Stimulated activated naive CD4-positive, alpha-beta T cell treated with Interleukin-2 at 50 U/mL for 16 hours (primary cell): Measurements from ENCODE around the gene MYBPC2.

Source experiments
- DNase-seq: peaks from one replicate; lab custom pipeline; 2025; lab: John Stamatoyannopoulos, UW

Gene MYBPC2

DNA sequence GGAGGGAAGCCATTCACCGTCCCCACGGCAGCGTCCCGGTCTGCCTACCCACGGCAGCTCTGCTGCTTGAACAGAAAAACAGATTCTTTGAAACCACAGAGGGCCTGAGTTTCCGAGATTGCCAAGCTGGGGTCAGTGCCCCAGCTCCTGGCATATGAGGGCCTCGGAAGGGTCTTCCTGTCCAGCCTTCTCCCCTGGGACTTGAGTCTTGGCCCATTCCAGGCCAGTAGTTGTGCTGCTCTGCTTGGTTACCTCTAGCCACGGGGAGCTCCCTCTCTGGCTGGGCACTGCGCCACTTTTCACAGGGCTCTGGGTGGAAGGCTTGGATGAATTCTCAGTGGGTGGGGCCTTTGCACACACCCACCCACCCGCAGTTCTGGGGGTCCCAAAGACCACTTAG lies 22.6 kb upstream of the MYBPC2 start:
- DNase-seq, result no peak

DNA sequence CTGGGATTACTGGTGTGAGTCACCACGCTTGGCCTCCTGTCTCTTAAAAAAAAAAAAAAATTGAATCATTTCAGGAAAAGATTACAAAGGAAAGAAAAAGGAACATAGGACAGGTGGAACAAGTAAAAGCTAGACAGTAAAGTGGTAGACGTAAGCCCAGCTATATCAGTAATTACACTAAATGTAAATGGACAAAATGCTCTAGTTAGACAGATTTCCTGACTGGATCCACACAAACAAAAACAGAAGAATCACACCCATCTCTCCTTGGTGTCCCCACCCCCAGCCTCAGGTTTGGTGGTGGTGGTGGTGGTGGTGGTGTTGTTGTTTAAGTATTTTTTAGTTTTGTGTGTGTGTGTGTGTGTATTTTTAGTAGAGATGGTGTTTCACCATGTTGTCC lies 20.3 kb upstream of the MYBPC2 start:
- DNase-seq, result no peak

DNA sequence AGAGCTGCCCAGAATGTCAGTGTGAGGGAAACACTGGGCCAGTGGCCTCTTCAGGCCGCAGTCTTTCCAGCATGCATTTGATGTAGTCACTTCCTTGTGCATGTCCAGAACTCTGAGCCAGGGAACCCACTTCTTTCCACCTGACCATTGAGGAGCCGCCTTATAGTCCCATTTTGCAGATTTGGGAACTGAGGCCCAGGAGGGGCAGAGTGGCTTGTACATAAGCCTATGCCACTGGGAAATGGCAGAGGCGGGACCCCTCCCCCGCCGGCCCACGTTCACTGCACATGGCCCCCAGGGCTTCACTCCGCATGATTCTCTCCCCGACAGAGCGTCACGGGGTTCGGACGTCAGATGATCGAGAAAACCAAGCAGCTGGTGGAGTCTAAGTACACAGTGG lies 19.6 kb upstream of the MYBPC2 start:
- no peak for DNase-seq

DNA sequence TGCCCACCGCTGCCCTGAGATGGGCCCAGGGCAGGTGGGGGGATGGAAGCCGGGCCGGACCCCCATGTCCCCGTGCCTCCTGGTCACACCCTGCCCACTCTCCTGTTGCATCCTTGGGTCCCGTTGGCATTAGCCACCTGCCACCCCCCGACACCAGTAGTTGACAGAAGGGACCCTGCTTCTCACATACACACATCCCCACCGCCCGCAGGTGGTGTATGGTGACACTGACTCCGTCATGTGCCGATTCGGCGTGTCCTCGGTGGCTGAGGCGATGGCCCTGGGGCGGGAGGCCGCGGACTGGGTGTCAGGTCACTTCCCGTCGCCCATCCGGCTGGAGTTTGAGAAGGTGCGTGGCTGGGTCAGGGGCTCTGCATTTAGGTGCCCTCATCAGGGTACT lies 19.2 kb upstream of the MYBPC2 start:
- DNase-seq, result no peak

DNA sequence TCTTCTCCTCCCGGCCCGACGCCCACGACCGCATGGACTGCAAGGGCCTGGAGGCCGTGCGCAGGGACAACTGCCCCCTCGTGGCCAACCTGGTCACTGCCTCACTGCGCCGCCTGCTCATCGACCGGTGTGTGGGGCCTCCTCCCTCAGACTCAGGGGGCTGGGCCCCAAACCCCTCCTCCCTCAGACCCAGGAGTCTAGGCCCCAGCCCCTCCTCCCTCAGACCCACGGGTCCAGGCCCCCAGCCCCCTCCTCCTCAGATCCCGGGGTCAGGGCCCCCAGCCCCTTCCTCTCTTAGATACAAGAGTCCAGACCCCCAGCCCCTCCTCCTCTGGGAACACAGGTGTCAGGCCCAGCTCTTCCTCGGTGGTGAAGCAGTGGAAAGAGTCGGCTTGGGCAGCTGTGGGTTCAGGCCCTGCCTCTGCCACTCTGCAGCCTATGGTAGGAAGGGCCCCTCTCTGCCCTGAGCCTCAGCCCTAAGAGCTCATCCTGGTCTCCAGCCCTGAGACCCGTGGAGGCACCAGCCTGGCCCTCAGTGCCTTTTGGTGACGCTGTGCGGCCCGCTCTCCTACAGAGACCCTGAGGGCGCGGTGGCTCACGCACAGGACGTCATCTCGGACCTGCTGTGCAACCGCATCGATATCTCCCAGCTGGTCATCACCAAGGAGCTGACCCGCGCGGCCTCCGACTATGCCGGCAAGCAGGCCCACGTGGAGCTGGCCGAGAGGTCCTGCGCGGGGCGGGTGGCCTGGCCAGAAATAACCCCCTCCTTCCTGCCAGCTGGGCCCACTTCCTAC lies 17.6 kb upstream of the MYBPC2 start:
- peak; percentile 66 for DNase-seq

DNA sequence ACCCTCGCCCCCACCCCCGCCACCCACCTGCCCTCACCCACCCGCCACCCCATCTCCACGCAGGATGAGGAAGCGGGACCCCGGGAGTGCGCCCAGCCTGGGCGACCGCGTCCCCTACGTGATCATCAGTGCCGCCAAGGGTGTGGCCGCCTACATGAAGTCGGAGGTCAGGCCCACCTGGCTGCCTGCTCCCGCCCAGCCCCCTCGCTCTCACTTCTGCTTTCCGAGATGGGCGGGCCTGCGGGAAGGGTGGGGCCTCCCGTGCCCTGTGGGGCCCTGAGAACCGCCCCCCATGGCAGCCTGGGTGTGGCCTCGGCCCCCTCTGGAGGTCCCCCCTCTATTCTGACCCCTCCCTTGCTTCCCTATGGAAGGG lies 17.0 kb upstream of the MYBPC2 start:
- DNase-seq, result no peak

DNA sequence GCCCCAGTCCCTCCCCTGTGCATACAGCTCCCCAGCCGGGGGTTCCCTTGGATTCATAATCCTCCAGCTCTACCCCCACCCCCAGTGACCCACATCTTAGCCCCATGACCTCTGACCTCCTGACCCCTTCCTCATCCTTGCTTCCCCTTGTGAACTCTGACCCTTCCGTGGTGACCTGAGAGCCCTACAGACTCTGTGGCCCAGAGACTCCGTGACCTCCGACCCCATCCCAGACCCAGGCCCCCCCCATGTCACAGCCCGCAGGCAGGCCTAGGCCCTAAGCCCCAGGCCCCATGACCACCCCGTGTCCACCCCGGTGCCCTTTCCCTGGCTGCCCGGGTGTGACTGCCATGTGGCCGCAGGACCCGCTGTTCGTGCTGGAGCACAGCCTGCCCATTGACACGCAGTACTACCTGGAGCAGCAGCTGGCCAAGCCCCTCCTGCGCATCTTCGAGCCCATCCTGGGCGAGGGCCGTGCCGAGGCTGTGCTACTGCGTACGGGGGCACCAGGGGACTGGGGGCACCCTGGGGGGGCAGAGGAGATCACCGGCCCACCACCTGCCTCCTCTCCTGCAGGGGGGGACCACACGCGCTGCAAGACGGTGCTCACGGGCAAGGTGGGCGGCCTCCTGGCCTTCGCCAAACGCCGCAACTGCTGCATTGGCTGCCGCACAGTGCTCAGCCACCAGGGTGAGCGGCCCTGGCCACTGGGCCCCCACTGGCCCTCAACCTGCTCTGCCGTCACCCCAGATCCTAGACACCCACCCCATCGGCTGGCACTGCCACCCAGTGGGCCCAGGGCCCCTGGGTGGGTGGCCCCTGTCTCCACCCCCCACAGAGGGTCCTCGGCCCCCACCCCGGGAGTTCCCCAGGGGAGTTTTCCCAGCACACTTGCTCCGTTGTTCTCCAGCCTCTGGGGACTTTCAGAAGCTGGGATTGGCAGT lies 16.4 kb upstream of the MYBPC2 start:
- DNase-seq, result no peak

DNA sequence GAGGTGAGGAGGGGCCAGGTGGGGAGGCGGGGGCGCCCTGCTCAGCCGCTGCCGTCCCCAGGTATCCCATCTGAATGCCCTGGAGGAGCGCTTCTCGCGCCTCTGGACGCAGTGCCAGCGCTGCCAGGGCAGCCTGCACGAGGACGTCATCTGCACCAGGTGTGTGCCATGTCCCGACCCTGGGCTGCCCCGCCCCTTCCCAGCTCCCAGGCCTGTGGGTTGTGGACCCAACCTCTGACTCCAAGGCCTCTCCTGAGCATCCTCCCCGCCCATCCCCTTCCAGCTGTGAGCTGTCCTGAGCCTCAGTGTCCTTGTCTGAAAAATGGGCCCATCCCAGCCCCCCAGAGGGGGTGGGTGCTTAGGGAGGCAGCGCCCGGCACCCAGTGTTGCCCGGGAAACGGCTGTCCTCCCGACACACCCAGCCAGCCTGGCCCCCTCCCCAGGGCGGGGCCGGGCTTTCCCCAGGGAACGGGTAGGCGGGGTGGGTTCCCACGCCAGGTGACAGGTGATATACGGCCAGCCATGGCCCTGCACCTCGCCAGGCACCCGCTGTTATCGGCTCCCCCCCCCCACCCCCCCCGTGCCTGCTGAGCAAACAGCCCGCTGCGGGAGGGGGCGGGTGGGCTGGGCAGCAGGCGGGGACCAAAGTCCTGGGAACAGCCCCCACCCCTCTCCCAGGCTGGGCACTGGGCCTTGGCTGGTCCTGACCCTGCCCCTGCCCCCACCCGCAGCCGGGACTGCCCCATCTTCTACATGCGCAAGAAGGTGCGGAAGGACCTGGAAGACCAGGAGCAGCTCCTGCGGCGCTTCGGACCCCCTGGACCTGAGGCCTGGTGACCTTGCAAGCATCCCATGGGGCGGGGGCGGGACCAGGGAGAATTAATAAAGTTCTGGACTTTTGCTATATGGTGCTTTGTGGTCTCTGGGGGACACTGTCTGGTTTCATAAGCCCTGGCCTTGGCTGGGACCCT lies 15.3 kb upstream of the MYBPC2 start:
- DNase-seq, result no peak

DNA sequence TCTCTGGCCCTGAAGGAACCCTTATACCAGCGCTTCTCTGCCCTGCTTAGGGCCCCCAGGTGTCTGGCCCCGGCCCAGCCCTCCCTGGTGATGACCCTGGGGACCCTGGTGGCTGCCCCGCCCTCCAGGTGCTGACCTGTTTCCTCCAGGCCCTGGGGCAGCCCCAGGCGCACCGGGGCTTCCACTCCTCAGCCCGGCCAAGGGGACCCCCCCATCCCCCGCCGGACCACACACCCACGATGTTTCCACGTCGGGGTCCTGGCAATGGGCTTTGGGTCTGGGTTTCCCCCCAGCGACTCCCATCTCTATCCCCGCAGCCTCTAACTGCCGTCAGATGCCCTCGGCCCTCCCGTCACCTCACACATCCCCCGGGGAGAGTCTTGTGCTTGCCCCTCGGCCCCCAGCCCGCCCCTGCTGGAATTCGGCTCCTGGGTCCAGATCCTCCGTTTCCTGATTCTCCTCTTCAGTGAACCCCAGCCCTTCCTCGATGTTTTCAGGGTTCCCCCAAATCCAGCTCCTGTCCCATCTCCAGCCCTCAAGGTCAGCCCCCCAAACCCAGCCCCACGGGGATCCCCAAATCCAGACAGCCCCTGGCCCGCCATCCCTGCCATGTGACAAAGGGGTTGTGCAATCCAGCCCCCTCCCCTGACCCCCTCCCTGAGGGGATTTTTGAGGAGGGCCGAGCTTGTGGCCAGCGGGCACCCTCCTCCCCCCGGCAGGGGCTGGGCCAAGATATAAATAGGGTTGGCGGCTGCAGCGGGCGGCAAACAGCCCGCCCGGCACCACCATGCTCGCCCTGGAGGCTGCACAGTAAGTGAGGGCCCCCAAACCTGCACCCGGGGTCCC lies 14.3 kb upstream of the MYBPC2 start, which contains the start of gene SPIB:
TSS of gene SPIB (plus strand) at position 763 of the 846 bp plus-strand sequence. CDS start at position 788, 25 bp downstream.
- no peak for DNase-seq

DNA sequence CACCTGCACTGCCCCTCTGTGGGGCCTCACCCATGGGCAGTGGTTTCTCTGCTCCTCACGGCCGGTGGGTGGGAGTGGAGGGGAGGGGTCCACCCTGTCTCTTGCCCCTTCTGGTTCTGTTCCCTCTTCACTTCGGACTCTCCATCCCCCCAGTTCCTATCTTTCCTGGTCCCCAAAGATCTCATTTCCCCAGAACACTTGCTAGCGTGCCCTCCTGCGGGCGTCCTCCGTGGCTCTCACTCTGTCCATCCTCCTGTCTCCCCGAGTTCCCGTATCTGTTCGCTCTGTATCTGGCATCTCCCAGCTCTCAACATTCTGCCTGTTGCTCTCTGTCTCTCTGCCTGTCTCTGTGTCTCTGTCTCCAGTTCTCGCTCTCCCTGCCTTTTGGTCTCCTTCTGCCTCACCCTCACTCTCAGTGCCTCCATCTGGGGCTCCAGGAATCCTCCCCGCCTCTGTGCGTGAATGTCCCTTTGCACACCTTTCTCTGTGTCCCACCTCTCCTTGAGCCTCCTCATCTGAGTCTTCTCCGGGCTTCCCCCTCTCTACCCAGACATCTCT lies 13.6 kb upstream of the MYBPC2 start:
- no peak for DNase-seq

DNA sequence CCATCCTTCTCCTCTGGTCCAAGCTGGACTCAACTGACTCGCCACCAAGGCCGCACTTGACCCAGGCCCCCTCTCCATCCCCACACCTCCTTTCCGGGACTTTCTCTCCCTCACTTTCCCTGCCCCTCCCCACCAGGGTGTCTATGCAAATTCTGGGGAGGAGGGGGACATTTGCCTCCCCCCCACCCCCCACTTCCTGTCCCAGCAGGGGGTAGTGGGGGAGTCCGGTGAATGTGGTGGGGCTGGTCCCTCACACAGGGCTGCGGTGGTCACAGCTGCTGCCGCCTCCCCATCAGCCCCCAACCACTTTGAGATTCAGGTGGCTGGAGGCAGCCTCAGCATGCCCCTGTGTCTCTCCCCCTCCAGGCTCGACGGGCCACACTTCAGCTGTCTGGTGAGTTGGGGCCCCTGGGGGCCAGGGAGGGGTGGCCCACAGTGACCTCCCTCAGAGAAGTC lies 13.1 kb upstream of the MYBPC2 start:
- no peak for DNase-seq

DNA sequence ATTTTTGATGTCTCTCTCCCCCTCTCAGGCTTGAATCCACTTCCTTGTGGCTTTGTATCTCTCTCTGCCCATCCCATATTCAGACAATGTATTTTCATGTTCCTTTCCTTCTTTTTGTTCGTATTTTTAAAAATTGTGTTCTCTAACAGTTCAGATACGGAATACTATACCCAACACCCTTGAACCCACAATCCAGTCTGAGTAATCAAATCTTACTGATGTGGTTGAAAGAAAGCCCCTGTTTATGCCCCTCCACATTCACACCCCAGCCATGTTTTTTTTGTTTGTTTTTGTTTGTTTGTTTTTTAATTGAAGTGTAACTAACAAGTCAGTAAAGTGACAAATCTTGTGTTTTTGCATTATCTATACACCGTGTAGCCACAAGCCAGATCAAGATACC lies 12.6 kb upstream of the MYBPC2 start:
- DNase-seq, result no peak

DNA sequence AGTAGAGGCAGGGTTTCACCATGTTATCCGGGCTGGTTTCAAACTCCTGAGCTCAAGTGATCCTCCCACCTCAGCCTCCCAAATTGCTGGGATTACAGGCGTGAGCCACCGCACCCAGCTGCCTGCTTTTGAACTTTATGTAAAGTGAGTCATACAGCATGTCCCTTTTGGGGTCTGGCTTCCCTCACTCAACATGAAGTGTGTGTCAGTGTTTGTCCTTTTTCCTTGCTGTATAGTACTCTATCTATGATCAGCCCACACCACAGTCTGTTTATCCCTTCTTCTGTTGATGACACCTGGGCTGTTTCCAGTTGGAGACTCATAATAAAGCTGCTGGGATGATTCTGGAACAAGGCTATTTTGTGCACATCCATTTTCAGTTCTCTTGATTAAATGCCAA lies 11.9 kb upstream of the MYBPC2 start:
- no peak for DNase-seq

DNA sequence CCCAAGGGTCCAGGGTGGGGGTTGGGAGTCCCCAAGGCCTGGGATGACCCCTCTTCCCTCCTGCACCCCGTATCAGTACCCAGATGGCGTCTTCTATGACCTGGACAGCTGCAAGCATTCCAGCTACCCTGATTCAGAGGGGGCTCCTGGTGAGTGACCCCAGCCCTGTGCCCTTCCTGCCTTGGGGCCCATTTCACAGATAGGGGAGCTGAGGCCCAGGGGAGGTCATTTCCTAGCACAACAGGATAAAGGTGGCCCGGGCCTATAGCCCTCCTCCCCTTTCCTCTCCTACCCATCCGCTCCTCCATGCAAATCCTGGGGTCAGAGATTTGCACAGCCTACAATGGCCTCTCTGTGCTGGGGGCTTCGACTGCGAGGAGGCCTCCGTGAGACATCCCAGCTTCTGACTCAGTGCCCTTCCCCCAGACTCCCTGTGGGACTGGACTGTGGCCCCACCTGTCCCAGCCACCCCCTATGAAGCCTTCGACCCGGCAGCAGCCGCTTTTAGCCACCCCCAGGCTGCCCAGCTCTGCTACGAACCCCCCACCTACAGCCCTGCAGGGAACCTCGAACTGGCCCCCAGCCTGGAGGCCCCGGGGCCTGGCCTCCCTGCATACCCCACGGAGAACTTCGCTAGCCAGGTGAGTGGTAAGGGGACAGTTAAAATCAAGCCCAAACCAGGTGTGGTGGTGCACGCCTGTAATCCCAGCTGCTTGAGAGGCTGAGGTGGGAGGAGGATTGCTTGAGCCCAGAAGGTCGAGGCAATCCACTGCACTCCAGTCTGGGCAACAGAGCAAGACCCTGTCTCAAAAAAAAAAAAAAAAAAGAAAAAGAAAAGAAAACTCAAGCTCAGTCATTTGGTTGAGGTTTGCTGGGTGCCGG lies 10.1 kb upstream of the MYBPC2 start:
- DNase-seq, result no peak

DNA sequence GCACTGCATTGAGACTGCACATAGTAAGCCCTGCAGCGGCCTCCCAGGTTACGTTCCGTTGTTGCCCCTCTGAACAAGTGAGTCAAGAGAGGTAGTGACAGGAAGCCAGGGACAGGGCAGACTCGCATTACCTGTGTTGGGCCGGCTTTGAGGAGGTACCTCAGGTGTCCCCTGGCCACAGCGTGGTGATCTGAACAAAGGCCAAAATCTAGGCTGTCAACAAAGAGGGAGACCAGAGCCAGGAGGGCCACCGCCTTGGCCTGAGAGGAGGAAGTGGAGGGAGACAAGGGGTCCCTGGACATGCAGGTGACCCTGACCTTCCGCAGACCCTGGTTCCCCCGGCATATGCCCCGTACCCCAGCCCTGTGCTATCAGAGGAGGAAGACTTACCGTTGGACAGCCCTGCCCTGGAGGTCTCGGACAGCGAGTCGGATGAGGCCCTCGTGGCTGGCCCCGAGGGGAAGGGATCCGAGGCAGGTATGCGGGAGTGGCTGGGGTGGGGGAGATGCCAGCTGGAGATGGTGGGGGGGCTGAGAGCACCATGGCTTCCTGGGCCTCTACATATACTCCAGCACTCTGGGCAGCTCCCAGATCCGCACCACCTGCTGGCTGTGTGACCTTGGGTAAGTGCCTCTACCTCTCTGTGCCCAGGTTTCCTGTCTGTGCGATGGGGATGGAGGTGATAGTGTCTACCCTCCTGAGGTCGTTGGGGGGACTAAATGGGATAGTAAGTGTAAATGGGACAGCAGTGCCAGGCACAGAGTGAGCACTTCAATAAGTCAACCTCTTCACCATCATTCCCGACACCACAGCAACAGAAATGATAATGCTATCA lies 9.2 kb upstream of the MYBPC2 start:
- no peak for DNase-seq

DNA sequence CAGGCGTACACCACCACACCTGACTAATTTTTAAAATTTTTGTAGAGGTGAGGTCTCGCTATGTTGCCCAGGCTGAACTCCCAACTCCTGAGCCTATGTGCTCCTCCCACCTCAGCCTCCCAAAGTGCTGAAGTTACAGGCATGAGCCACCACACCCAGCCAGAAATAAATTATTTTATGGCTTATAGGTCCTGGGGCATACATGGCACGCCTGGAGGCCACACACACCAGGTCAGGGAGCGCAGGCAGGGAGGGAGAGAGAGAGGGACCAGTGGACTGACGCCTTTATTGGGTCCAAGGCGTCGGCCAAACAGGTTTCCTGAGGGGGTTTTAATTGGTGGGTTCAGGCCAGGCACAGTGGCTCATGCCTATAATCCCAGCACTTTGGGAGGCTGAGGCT lies 7.1 kb upstream of the MYBPC2 start:
- DNase-seq, result no peak

DNA sequence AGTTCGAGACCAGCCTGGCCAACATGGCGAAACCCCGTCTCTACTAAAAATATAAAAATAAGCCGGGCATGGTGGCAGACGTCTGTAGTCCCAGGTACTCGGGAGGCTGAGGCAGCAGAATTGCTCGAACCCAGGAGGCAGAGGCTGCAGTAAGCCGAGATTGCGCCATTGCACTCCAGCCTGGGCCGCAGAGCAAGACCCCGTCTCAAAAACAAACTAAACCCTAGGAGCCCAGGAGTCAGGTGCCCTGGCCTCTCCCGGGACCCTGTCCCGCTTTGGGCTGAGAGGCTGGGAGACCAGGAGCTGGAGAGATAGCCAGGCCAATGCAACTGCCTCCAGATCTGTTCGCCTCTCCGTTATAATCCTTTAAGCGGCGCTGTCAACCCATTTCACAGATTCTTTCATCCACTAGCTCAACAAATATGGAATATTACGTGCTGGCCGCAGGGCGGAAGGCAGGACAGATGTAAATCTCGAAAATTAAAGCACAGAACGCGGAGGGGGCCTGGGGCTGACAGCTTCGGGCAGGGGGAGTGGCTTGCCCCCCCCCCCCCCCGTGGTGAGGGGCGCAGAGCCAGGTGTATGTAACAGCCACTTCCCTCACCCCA lies 5.3 kb upstream of the MYBPC2 start:
- DNase-seq, result no peak

DNA sequence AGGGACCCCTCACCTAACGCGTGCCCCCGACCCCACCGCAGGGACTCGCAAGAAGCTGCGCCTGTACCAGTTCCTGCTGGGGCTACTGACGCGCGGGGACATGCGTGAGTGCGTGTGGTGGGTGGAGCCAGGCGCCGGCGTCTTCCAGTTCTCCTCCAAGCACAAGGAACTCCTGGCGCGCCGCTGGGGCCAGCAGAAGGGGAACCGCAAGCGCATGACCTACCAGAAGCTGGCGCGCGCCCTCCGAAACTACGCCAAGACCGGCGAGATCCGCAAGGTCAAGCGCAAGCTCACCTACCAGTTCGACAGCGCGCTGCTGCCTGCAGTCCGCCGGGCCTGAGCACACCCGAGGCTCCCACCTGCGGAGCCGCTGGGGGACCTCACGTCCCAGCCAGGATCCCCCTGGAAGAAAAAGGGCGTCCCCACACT lies 4.7 kb upstream of the MYBPC2 start:
- DNase-seq, result no peak
